PC-9 (cell line): ENCODE measurements around the gene LPCAT2. TPM values are rescaled to one million over a fixed set of nuclear protein-coding genes. Genes with fewer than 3 reads are reported as not detected.

ENCODE experiments used
- BruUV-seq: library from RNA; stranded (reverse); fragments of 400-500 nt; replicated peaks from 2 replicates; lab custom pipeline; 2021; lab: Mats Ljungman, UMichigan
- CTCF ChIA-PET: fragments of 300-600 bp; sonication (Branson Sonifier 250); formaldehyde crosslinking; loops from one replicate; lab custom pipeline; 2022; ENCODE audit warnings: antibody characterized with exemption; lab: Charles Lee
- POLR2A ChIA-PET: fragments of 300-600 bp; sonication (Branson Sonifier 250); formaldehyde crosslinking; loops from one replicate; lab custom pipeline; 2022; ENCODE audit warnings: antibody characterized with exemption; ENCODE audit not compliant: unreplicated experiment; lab: Charles Lee
- DNase-seq, 2 experiments: peaks; one replicate each; pipeline versions ENCODE4 v3.0.0 to v3.0.0-alpha.2; 2015 to 2022; ENCODE audit warnings: mixed read lengths in 1 of 2
- H2AFZ ChIP-seq: fragments of 200-600 bp; sonication (generic); 2 replicates; pipeline ENCODE4 v1.8.1; 2017; ENCODE audit warnings: antibody characterized with exemption
- H3F3A ChIP-seq: fragments of 200-600 bp; sonication (generic); 2 replicates; pipeline ENCODE4 v1.8.1; 2017; ENCODE audit warnings: antibody characterized with exemption, mild to moderate bottlenecking, low read depth; ENCODE audit not compliant: insufficient read depth
- H3K27ac ChIP-seq: fragments of 200-600 bp; sonication (generic); 2 replicates; pipeline ENCODE4 v1.6.1; 2016; ENCODE audit warnings: mixed run types
- H3K27me3 ChIP-seq: fragments of 200-600 bp; sonication (generic); 2 replicates; pipeline ENCODE4 v1.6.1; 2016; ENCODE audit warnings: low read depth, mixed run types; ENCODE audit not compliant: insufficient read depth
- H3K36me3 ChIP-seq: fragments of 200-600 bp; sonication (generic); 2 replicates; pipeline ENCODE4 v1.6.1; 2016; ENCODE audit warnings: low read depth, mixed run types
- H3K4me1 ChIP-seq: fragments of 200-600 bp; sonication (generic); replicated peaks from 2 replicates; pipeline ENCODE4 v1.6.1; 2016; ENCODE audit warnings: mixed run types; ENCODE audit not compliant: insufficient read depth
- H3K4me2 ChIP-seq: fragments of 200-600 bp; sonication (generic); 2 replicates; pipeline ENCODE4 v1.6.1; 2017; ENCODE audit warnings: mixed run types
- H3K4me3 ChIP-seq: fragments of 200-600 bp; sonication (generic); 2 replicates; pipeline ENCODE4 v1.6.1; 2016; ENCODE audit warnings: mixed run types
- H3K79me2 ChIP-seq: fragments of 200-600 bp; sonication (generic); 2 replicates; pipeline ENCODE4 v1.6.1; 2017; ENCODE audit warnings: low read depth, mixed run types
- H3K9me2 ChIP-seq: fragments of 200-600 bp; sonication (generic); 2 replicates; pipeline ENCODE4 v1.8.1; 2017; ENCODE audit warnings: mild to moderate bottlenecking; ENCODE audit not compliant: insufficient read depth
- H3K9me3 ChIP-seq: fragments of 200-600 bp; sonication (generic); 2 replicates; pipeline ENCODE4 v1.8.1; 2016; ENCODE audit warnings: low read depth; ENCODE audit not compliant: insufficient read depth
- H4K20me1 ChIP-seq: fragments of 200-600 bp; sonication (generic); 2 replicates; pipeline ENCODE4 v1.8.1; 2017; ENCODE audit not compliant: insufficient read depth
- CTCF ChIP-seq: fragments of 200-600 bp; sonication (generic); conservative IDR thresholded peaks from 2 replicates; pipeline ENCODE4 v1.6.1; 2017; ENCODE audit warnings: mixed run types, antibody characterized with exemption, mild to moderate bottlenecking, moderate library complexity
- EZH2 ChIP-seq: fragments of 200-600 bp; sonication (generic); IDR thresholded peaks from 2 replicates; pipeline ENCODE4 v1.8.0; 2017; ENCODE audit warnings: antibody characterized with exemption, low read depth
- intact Hi-C: fragments of 100-400 bp; cut with micrococcal nuclease; formaldehyde crosslinking; loops from one replicate; pipeline ENCODE4 v1.10.0; 2022; ENCODE audit not compliant: unreplicated experiment
- total RNA-seq: library from RNA; stranded (reverse); gene quantifications from 2 replicates; pipeline ENCODE4 v1.2.3, GENCODE V29; 2021

Gene LPCAT2
- total RNA-seq, 1 experiment from 2014 or later: 87.7 TPM

GRCh38 chr16:55470533-55471371 is 38.1 kb upstream of the LPCAT2 start:
- peak; percentile 86 to 87 for DNase-seq
- no peaks in the 10 kb centered on the region for H3K9me2 ChIP-seq
- H3K36me3 ChIP-seq: no peaks in the 10 kb centered on the region
- H4K20me1 ChIP-seq: no peaks in the 10 kb centered on the region
- H3K27ac ChIP-seq: peak overlapping the region; percentile 95
- no peaks in the 10 kb centered on the region for H3K79me2 ChIP-seq
- peaks cover 46% of the 10 kb centered on the region for H3F3A ChIP-seq
- peaks cover 45% of the 10 kb centered on the region for H3K4me1 ChIP-seq
- TF ChIP-seq CTCF: no peak
- TF ChIP-seq EZH2: no peak
- H3K4me2 ChIP-seq: peak overlapping the region; percentile 71
- H3K9me3 ChIP-seq: no peaks in the 10 kb centered on the region
- ChIA-PET CTCF (interaction anchor here (0.6 to 3.1 kb wide), 5 partner anchors 31 to 886 kb away, joined by 3 to 18 read pairs (median 4); no protein-coding TSS in a partner anchor), POLR2A (interaction anchor here (0.5 to 0.7 kb wide), 7 partner anchors 29 to 1231 kb away, joined by 3 to 12 read pairs (median 5); no protein-coding TSS in a partner anchor)
- TSS peak; percentile 84 for BruUV-seq
- no peaks in the 10 kb centered on the region for H3K27me3 ChIP-seq
- H2AFZ ChIP-seq: peak overlapping the region; percentile 31; the same call in 1 of the 2 replicates
- intact Hi-C loops: loop anchor here (1.0 to 5.0 kb wide), 9 partner anchors 30 to 1702 kb away; partner anchors contain the start of genes CES1, LPCAT2 and MT2A
- peak overlapping the region; percentile 12; the same call in 1 of the 2 replicates for H3K4me3 ChIP-seq

GRCh38 chr16:55471448-55472097 is 37.3 kb upstream of the LPCAT2 start:
- POLR2A ChIA-PET: interaction anchor here (0.7 kb wide), 2 partner anchors 28 to 29 kb away, joined by 4 to 6 read pairs; no protein-coding TSS in a partner anchor
- Histone ChIP-seq H2AFZ (no peak overlapping the region), H3K27me3 (no peaks in the 10 kb centered on the region), H4K20me1 (no peaks in the 10 kb centered on the region), H3F3A (peaks cover 46% of the 10 kb centered on the region), H3K36me3 (no peaks in the 10 kb centered on the region), H3K27ac (peak overlapping the region; percentile 95), H3K79me2 (no peaks in the 10 kb centered on the region), H3K4me2 (peak overlapping the region; percentile 71), H3K9me3 (no peaks in the 10 kb centered on the region), H3K4me3 (peak overlapping the region; percentile 22; the same call in 1 of the 2 replicates), H3K4me1 (peaks cover 45% of the 10 kb centered on the region), H3K9me2 (no peaks in the 10 kb centered on the region)
- intact Hi-C loops: loop anchor here (1.0 to 5.0 kb wide), 7 partner anchors 37 to 1703 kb away; partner anchors contain the start of genes CES1, LPCAT2 and MT2A
- peak; percentile 41 to 92 for DNase-seq
- TF ChIP-seq CTCF (no peak), EZH2 (no peak)
- CTCF ChIA-PET: interaction anchor here (3.1 kb wide), 1 partner anchor 30 kb away, joined by 18 read pairs; no protein-coding TSS in a partner anchor
- no TSS peak for BruUV-seq

GRCh38 chr16:55473587-55473986 is 35.3 kb upstream of the LPCAT2 start:
- DNase-seq: no peak
- CTCF ChIA-PET: no interaction called here
- Histone ChIP-seq H3K9me3 (no peaks in the 10 kb centered on the region), H4K20me1 (no peaks in the 10 kb centered on the region), H3K27ac (no peak overlapping the region; the same call in 1 of the 2 replicates), H3K4me1 (peaks cover 45% of the 10 kb centered on the region), H3K36me3 (no peaks in the 10 kb centered on the region), H3K4me3 (no peak overlapping the region), H3K9me2 (no peaks in the 10 kb centered on the region), H2AFZ (no peak overlapping the region), H3K79me2 (no peaks in the 10 kb centered on the region), H3K27me3 (no peaks in the 10 kb centered on the region), H3F3A (peaks cover 46% of the 10 kb centered on the region), H3K4me2 (no peak overlapping the region)
- intact Hi-C loops: loop anchor here (5.0 kb wide), 3 partner anchors 359 to 1134 kb away; partner anchors contain the start of genes CES1 and MT2A
- no TSS peak for BruUV-seq
- POLR2A ChIA-PET: no interaction called here
- TF ChIP-seq CTCF (no peak), EZH2 (no peak)
